ENCODE data around the gene BRD4.

The BRD4 gene

DNA sequence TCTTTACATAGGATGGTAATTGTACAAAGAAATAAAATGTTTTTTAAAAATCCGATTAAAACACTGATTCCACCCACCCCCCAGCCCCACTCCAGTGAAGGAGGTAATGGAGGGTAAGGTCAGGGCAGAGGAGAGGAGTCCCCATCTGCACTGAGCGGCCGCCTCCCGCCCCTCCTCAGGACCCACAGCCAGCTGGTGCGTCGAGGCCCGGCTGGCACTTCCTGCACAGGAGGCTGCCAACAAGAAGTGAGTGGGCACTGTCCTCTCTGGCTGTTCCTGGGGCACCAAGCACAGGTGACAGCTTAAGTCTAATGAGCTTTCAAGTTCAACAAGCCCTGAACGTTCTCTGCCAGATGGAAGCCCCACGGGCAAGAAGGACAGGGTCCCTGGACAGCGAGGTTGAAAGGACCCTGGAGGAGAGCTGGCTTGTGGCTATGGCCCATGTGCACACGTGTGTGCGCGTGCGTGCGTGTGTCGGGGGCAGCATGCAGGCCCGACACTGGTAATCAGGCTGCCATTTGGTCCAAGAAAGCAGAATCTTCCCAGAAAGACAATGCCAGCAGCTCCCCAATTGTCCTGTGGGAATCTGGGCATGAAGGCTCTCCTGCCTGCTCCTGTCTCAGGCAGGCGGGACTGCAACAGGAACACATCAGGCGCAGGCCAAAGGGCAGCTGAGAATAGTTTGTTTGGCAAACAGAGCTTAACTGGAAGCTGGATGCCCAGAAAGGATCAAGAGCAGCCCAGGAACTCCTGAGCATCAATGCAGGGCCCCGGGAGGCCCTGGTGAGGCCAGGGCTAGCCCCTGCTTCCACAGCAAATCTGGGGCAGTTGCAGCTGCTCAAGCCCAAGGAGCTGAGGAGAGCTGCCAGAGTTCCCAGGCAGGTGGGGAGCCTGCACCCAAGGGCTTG, 85.0 kb downstream of the BRD4 start:
- no peak for DNase-seq

DNA sequence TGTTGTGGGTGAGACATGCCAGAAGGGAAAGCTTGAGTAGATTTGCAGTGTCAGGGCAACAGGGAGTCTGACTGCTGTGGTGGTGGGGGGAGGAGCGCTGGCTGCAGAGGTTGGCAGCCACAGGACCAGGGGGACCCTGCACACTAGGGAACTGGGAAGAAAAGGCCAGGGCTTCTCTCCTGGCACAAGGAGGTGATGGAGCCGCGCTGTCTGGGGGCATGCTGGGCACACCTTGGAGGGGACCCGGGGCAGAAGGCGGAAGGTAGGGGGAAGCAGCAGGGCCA, 86.2 kb downstream of the BRD4 start:
- DNase-seq = no peak

DNA sequence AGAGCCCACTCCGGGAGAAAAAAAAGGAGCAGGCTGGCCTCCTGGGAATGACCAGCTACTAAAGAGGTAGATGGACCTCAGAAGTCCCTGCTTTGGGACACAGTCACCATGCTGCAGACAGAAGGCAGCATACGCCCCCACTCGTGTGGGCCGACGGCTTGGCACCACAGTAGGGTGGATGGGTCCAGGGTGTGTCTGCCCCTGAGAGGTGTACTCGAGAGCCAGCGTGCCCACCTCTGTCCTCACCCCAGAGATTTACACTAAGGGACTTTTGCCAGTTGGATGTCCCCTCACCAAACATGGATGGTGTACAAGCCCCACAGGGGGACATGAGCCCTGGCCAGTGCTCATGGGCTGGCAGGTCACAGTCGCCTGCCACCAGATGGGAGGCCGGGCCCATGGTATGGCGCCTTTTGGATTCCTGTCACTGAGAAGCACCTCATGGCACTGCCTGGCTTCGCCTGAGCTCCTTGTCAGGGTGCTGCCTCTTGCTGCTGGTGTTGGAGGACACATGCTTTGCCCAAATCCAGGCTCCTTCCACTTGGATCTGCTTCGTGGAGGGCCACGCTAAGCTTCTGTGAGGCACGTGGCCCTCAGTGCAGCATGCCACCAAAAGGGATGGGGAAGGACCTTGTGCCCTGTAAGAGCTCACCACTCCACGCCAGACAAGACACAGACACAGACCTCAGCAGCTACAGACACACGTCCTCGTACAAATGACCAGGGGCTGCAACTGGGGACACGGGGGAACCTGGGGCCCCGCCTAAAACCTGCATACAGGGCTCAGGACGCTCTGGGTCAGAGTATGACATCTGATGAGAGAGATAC, 86.8 kb downstream of the BRD4 start:
- DNase-seq = no peak

DNA sequence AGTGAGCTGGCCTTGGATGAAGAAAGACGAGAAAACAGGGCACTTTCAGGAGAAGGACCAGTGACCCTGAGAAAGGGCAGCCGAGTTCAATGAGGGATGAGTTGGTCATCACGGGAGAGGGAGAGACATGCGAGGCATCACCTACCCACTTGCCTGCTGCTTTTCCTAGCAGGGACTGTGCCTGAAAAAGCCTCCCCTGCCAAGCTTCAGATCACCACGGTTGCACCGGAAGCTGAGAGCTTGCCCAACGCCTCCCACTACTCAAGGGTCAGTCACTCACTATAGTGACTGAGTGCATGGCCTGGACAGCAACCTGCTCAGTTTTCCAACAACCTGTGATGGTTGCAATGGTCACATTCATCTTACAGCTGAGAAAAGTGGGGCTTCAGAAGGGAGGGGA, 87.5 kb downstream of the BRD4 start:
- DNase-seq = no peak

DNA sequence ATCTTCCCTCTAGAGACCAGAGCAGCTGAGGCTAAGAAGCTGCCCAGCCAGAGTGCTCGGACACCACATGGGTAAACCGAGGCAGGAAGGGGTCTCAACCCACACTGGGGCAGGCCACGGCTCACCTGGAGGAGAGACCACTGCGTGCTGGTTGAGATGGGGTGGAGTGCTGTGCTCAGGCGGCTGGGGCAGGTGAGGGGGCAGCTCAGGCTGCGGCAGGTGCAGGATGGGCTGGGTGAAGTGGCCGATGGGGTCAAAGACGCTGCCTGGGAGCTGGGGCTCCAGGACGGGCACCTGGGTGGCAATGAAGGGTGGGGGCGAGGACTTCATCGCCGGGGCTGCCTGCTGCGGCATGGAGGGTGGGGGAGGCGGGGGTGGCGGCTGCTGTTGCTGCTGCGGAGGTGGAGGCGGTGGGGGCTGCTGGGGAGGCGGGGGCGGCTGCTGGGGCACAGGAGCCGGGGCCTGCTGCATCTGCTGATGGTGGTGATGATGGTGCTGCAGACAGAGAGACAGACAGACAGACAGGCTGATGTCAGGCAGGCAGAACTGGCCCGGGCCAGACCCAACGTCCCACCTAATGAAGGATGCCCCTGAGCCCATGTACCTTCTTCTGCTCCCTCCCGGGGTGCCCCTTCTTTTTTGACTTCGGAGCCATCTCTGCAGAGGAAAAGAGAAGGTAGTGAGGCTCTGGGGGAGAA, 88.1 kb downstream of the BRD4 start:
- no peak for DNase-seq

DNA sequence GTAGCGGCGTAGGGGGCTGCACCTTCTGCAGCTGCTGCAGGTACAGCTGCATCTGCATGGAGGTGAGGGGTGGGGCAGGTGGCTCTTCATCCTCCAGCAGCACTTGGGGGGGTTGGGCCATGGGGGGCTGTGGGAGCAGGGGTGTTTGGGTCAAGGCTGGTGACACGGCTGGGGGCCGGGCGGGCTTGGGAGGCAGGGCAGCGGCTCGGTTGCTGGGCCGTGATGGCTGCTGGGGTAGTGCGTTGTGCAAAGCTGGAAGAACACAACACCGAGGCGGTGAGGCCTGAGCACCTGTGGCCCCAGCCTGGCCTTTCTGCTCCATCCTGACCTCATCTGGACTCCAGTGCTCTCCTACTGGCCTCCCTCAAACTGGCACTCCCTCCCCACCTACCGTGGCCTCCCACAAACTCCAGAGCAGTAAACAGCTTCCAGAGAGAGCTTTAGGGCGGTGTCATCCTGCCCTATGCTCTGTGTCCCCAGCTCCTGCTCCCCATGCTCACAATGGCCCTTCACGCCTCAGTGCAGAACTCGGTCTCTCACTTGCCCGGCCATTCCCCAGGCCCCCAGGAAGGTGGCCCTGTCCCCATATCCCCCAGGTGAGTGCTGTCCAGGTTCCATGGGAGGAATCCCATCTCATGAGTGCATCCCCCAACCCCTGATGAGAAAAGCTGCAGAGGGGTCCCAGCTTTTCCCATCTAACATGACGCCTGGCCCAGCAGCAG, 88.9 kb downstream of the BRD4 start:
- DNase-seq = no peak

DNA sequence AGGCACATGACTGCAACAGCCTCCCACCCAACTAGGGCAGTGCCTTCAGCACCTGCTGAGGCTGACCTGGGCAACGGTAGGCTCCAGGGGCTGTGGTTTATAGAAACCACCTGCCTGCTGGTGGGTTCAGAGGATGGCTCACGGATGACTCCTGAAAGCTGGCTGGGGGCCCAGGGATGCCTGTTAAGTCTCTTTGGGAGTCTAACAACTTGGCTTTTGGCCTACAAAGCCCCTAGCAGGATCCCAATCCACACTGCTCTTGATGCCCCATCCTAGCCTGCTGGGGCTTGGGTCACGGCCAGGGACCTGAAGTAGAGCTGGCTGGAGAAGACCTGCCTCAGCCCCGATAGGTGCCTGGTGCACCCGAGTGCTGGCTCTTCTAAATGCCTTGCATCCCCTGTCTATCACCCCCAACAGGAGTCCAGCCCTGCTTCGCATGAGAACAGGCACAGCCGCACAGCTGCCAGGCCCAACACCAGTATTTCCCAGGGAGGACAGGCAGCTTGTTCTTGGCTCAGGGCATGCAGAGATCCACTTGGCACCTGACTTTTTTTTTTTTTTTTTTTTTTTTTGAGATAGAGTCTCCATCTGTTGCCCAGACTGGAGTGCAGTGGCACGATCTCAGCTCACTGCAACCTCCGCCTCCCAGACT, 91.0 kb downstream of the BRD4 start:
- DNase-seq = no peak

DNA sequence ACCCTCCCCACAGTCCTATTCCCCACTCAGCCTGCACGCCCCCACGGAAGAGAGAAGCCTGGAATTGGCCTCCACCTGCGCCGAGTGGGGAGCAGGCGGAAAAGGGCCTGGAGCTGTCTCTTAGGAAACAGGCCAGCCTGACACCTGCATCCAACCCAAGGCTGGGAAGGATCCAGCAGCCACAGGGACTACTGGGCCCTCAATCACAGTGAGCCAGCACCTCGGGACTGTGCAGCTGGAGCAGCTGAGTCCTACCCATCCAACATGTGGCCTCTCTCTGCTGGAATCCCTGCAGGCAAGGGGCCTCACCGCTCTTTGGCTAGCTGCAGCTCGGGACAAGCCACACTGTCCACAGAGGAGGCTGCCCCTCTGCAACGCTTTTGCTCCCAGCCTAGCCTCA, 91.8 kb downstream of the BRD4 start:
- no peak for DNase-seq

DNA sequence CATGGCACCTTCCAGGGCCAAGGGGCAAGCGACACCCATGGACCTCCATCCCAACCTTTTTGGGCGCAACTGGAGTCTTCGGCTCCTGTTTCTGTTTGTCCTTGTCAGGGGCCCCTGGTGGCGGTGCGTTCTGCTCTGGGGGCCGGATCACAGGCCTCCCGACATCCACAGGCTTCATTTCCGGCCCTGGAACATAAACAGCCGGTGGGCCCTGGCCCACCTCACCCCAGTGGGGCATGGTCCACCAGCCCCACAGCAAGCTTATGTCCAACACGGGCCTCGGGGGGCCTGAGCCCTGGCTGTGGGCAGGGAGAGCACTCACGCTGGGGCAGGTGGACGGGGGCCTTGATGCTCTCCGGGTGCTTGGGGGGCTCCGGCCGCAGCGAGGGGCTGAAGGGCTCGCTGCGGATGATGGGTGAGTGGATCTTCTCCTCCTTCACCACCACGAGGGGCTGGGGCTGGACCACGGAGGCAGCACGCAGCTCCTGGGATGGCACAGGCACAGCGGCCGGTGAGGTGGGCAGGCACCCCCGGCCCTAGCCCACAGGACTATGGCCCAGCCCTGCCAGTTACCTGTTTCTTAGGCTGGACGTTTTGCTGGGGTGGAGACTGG, 92.9 kb downstream of the BRD4 start:
- no peak for DNase-seq

DNA sequence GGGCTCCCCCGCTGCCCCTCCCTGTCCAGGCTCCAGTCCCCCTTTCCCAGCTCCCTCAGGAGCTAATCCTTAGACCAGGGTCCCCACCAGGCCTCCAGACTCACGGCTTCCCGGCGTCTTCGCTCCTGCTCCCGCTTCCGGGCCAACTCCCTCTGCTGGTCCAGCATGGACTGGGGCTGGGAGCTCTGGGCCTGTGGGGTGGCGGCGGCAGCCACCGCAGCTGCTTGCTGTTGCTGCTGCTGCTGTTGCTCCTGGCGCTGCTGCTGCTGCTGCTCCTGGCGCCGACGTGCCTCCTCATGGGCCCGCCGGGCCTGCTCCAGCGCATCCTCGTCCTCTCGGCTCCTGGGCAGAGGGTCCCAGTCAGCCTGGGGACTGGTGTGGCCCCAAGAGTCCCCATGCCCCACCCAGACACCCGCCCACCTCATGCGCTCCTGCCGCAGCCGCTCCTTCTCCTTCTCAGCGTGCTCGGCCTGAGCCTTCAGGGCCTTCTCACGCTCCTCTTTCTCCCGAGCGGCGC, 93.6 kb downstream of the BRD4 start:
- no peak for DNase-seq

DNA sequence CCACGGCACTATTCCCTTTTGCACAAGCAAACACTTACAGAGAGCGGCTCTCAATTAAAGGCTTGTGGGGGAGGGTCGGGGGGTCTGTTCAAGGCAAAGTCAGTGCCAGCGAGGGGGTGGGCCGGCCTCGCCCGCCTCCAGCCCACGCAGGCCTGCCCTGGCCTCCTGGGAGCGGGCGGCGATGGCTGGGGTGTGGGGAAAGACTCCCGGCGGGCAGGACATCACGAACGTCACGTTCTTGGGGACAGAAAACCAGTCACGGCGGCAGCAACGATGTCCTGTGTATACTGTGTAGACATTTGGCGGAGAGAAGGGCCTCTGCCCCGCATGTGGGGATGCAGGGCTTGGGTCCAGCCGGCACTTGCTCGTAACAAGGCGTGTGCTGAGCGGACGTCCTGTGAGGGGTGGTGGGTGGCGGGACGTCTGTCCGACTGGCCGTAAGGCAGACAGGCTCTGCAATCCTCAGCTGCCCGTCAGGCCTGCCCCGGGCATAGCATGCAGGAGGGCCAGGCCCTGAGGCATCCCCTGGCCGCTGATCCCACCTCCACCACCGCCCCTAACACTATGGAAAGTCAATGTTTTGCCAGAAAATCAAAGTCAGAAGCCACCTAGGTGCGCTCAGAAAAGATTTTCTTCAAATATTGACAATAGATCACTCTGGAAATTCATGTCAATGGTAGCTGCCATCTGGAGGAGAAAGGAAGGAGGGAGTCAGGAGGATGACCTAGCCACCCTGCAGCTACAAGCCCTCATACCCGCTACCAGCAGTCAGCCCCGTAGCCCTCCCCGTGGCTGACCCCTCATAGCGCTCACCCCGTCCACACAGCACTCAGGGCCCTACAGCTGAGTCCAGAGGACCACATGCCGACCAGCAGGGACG, 94.3 kb downstream of the BRD4 start:
- no peak for DNase-seq

DNA sequence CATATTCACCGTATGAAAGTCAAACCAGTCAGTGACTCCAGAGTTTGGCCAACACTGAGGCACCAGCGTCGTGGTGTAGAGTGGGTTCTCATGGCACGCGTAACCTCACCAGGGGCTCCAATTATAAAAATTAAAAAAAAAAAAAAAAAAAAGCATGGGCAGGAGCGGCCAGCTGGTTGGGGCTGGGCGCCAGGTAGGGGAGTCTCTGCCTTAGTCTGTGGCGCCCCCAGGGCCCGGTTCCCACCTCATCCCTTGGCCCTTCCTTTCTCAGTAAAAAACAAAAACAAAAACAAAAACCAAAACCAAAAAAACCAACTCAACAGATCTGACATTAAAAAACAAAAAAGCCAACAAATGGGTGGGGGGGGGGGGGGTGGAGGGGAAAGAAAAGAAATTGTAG, 95.5 kb downstream of the BRD4 start:
- DNase-seq = no peak

DNA sequence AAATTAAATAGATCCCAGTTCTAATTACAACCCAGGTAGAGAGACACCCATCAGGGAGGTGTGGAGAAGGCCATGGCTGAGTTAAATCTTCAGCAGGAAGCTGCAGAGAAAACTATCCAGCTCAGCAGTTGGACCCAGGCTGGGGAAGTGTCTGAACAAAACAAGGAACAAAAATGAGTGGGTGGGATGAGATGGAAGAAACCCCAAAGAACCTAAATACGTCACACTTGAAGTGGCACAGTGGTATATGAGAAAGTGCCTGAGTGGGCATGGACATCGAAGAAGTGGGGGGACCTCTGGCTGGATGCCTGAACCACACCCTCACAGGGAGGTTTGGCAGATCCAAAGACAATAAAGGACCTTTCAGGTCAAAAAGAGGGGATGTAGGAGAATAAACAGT, 96.6 kb downstream of the BRD4 start:
- DNase-seq = no peak

DNA sequence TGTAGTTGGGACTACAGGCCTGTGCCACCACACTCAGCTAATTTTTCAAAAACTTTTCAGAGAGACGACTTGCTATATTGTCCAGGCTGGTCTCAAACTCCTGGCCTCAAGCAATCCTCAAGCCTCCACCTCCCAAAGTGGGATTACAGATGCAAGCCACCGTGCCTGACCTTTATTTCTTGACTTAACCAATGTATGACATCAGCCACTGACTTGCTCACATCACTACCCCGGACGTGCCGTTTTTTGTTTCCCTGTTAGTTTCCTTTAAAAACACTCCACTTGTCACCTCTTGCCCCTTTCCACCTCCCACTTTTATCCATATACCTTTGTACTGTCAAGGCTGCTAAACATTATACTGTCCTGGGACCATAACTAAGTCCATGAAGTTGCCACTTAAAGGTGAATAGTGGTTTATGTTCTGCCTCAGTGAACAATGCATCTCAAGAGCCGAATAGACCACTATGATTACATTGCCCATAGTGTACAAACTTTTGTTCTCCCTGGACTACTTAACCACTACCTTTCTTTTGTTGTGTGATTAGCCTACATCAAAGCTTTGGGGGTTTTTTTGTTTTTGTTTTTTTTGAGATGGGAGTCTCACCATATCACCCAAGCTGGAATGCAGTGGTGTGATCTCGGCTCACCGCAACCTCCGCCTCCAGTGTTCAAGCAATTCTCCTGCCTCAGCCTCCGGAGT, 97.8 kb downstream of the BRD4 start:
- no peak for DNase-seq

DNA sequence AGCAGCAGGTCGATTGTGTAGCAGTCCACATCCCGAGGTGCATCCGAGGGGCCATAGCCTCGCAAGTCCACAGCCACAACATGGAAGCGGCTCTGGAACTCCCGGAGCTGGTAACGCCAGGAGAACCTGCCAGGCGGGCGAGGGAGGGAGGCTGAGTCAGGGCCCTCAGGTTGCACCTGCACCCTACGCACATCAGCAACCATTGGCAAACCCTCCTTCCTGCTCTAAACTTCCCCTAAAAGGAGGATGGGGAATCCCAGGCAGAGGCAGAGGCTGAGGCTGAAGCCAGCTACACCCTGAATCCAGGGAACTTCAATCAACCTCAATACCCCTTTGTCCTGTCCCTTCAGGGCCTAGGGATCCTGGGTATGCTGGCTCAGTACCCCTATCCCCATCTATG, 101.1 kb downstream of the BRD4 start:
- no peak for DNase-seq

DNA sequence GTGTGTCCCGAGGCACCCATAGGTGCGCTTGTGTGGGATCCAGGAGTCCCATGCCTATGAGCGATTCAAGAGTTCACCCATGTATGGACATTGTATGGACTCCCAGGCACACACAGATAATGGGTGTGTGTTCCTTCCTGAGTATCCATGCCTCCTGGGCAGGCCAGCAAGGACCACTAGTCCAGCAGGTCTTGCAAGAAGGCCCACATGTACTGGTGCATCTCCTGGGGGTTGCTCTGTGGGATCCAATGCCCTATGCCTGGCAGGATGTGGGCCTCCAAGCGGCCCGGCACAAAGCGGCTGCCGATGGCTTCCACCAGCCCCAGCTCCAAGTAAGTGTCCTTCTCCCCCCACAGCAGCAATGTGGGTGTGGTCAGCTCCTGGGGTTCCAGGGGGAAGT, 105.1 kb downstream of the BRD4 start:
- no peak for DNase-seq

DNA sequence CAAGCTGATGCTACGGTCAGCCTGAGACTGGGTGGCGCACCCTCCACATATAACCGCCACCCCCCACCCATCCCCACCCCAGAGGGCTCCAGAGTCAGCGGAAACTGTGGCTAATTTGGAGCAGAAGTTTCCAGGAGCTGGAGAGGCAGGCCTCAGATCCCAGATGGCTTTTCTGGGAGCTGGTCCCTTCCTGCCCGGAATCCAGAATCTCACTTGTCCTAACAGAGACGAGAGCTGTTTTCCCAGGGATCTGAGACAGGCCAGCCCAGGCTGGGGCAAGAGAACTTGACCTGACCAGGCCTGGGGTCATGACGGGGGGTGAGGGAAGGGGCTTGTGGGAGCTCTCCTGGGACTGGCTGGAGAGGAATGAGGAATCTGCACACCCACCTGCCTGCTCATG, 106.6 kb downstream of the BRD4 start:
- no peak for DNase-seq

DNA sequence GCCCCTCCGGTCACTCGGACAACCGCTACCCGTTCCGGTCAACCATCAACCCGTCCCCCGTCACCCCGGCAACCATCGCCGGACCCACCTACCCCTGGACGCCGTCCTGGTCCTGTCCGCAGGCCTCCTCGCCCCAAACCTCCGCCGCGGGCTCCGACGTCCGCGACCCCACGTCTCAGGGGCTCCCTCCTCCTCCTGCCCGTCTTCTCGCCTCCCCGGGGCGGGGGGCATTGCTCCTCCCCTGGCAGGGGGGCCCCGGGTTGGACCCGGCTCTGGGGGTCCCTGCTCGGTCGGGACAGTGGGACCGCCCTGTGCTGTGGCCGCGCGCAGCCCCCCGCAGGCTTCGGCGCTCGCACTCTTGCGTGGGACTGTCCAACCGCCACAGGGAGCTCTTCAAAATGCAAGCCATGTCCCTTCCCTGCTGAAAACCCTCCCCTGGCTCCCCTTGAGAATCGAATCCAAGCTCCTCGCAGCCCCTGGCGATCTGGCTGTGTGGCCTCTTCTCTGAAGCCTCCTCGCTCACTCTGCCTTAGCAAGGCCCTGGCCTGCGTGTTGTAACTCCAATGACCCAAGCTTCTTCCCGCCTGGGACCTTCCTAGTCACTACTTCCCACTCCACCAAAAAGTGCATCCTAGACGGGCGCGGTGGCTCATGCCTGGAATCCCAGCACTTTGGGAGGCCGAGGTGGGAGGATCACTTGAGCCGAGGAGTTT, 108.5 kb downstream of the BRD4 start:
- no peak for DNase-seq

Measured in hematopoietic multipotent progenitor cell treated with erythropoietin and hydrocortisone succinate and interleukin-3 and kit ligand, for 4 days (in vitro differentiated cells).